SK-N-SH treated with all-trans-retinoic acid at 6 μM for 48 hours (cell line): ENCODE data around the gene USP22.

Experiments used
- ATAC-seq: fragments of 200-7000 bp; cut with Tn5 transposase; 3 replicates; pipeline ENCODE4 v1.9.1; 2020; ENCODE audit warnings: mild to moderate bottlenecking, moderate library complexity
- ARNTL ChIP-seq: fragments of 450-650 bp; formaldehyde crosslinking; IDR thresholded peaks from 2 replicates; pipeline ENCODE4 v1.5.0; 2020; ENCODE audit warnings: low read depth, mild to moderate bottlenecking, moderate library complexity, borderline replicate concordance
- BACH2 ChIP-seq: fragments of 250-450 bp; sonication (Bioruptor Pico); IDR thresholded peaks from 2 replicates; pipeline ENCODE4 v1.9.0; 2021; ENCODE audit warnings: mild to moderate bottlenecking, borderline replicate concordance
- CREB5 ChIP-seq: fragments of 250-450 bp; sonication (Bioruptor Pico); IDR thresholded peaks from 2 replicates; pipeline ENCODE4 v1.5.1; 2020; ENCODE audit warnings: low read depth, mild to moderate bottlenecking, moderate library complexity
- CSDC2 ChIP-seq: fragments of 250-450 bp; sonication (Bioruptor Pico); IDR thresholded peaks from 2 replicates; pipeline ENCODE4 v1.5.0; 2020; ENCODE audit warnings: mild to moderate bottlenecking, moderate library complexity
- ESRRG ChIP-seq: fragments of 250-450 bp; sonication (Bioruptor Pico); IDR thresholded peaks from 2 replicates; pipeline ENCODE4 v1.6.1; 2021; ENCODE audit warnings: mild to moderate bottlenecking
- GLIS3 ChIP-seq: fragments of 250-450 bp; sonication (Bioruptor Pico); IDR thresholded peaks from 2 replicates; pipeline ENCODE4 v1.5.0; 2020; ENCODE audit warnings: mild to moderate bottlenecking, moderate library complexity
- OSR1 ChIP-seq: fragments of 250-450 bp; sonication (Bioruptor Pico); IDR thresholded peaks from 2 replicates; pipeline ENCODE4 v1.8.0; 2022; ENCODE audit warnings: moderate library complexity, mild to moderate bottlenecking, inconsistent platforms
- PPARA ChIP-seq: fragments of 250-450 bp; sonication (Bioruptor Pico); IDR thresholded peaks from 2 replicates; pipeline ENCODE4 v1.5.0; 2020; ENCODE audit warnings: mild to moderate bottlenecking, borderline replicate concordance
- RARB ChIP-seq: fragments of 250-450 bp; sonication (Bioruptor Pico); IDR thresholded peaks from 2 replicates; pipeline ENCODE4 v1.8.0; 2021; ENCODE audit warnings: mild to moderate bottlenecking, moderate library complexity
- TSHZ2 ChIP-seq: fragments of 250-450 bp; sonication (Bioruptor Pico); IDR thresholded peaks from 2 replicates; pipeline ENCODE4 v1.5.0; 2020; ENCODE audit warnings: mild to moderate bottlenecking, moderate library complexity
- ZC3H10 ChIP-seq: fragments of 250-450 bp; sonication (Bioruptor Pico); IDR thresholded peaks from 2 replicates; pipeline ENCODE4 v1.5.1; 2021; ENCODE audit warnings: mild to moderate bottlenecking, moderate library complexity
- ZFP3 ChIP-seq: fragments of 250-450 bp; sonication (Bioruptor Pico); IDR thresholded peaks from 2 replicates; pipeline ENCODE4 v1.5.0; 2020; ENCODE audit warnings: mild to moderate bottlenecking, moderate library complexity
- ZNF565 ChIP-seq: fragments of 450-650 bp; formaldehyde crosslinking; conservative IDR thresholded peaks from 2 replicates; pipeline ENCODE4 v1.5.0; 2020; ENCODE audit warnings: low read depth, mild to moderate bottlenecking, moderate library complexity
- ZNF70 ChIP-seq: fragments of 450-650 bp; formaldehyde crosslinking; IDR thresholded peaks from 2 replicates; pipeline ENCODE4 v1.5.0; 2020; ENCODE audit warnings: mild to moderate bottlenecking, moderate library complexity
- TF ChIP-seq, protein P1 (sequence below): fragments of 250-450 bp; sonication (Bioruptor Pico); IDR thresholded peaks from 2 replicates; pipeline ENCODE4 v1.8.0; 2021; ENCODE audit warnings: low read depth, mild to moderate bottlenecking, moderate library complexity, borderline replicate concordance
- TF ChIP-seq, protein P2 (sequence below): fragments of 250-450 bp; sonication (Bioruptor Pico); IDR thresholded peaks from 2 replicates; pipeline ENCODE4 v1.8.0; 2020; ENCODE audit warnings: mild to moderate bottlenecking, moderate library complexity, borderline replicate concordance
- TF ChIP-seq, protein P3 (sequence below): fragments of 250-450 bp; sonication (Bioruptor Pico); IDR thresholded peaks from 2 replicates; pipeline ENCODE4 v1.5.1; 2021; ENCODE audit warnings: mild to moderate bottlenecking, moderate library complexity

USP22 gene

GRCh38 chr17:21042458-21043295 lies at the start of gene USP22:
TSS of gene USP22 (minus strand) at chr17:21043011. CDS start at chr17:21042835, 176 bp downstream.
- peak; percentile 71 for ATAC-seq
- TF ChIP-seq, protein P1, sequence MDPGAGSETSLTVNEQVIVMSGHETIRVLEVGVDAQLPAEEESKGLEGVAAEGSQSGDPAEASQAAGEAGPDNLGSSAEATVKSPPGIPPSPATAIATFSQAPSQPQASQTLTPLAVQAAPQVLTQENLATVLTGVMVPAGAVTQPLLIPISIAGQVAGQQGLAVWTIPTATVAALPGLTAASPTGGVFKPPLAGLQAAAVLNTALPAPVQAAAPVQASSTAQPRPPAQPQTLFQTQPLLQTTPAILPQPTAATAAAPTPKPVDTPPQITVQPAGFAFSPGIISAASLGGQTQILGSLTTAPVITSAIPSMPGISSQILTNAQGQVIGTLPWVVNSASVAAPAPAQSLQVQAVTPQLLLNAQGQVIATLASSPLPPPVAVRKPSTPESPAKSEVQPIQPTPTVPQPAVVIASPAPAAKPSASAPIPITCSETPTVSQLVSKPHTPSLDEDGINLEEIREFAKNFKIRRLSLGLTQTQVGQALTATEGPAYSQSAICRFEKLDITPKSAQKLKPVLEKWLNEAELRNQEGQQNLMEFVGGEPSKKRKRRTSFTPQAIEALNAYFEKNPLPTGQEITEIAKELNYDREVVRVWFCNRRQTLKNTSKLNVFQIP (CRISPR knock-in tag) = no peak
- TF ChIP-seq PPARA (CRISPR knock-in tag) = no peak
- no peak for TF ChIP-seq ZNF565
- TF ChIP-seq, protein P2, sequence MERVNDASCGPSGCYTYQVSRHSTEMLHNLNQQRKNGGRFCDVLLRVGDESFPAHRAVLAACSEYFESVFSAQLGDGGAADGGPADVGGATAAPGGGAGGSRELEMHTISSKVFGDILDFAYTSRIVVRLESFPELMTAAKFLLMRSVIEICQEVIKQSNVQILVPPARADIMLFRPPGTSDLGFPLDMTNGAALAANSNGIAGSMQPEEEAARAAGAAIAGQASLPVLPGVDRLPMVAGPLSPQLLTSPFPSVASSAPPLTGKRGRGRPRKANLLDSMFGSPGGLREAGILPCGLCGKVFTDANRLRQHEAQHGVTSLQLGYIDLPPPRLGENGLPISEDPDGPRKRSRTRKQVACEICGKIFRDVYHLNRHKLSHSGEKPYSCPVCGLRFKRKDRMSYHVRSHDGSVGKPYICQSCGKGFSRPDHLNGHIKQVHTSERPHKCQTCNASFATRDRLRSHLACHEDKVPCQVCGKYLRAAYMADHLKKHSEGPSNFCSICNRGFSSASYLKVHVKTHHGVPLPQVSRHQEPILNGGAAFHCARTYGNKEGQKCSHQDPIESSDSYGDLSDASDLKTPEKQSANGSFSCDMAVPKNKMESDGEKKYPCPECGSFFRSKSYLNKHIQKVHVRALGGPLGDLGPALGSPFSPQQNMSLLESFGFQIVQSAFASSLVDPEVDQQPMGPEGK (CRISPR knock-in tag) = no peak
- no peak for TF ChIP-seq CREB5

- TF ChIP-seq TSHZ2 (CRISPR knock-in tag) = no peak
- no peak for TF ChIP-seq ARNTL
- no peak for TF ChIP-seq ZFP3 (CRISPR knock-in tag)
- no peak for TF ChIP-seq ESRRG (CRISPR knock-in tag)
- TF ChIP-seq GLIS3 (CRISPR knock-in tag) = no peak
- TF ChIP-seq RARB (CRISPR knock-in tag) = no peak
- no peak for TF ChIP-seq ZC3H10 (CRISPR knock-in tag)
- no peak for TF ChIP-seq BACH2 (CRISPR knock-in tag)
- no peak for TF ChIP-seq OSR1 (CRISPR knock-in tag)
- no peak for TF ChIP-seq CSDC2 (CRISPR knock-in tag)
- TF ChIP-seq CREB5 = no peak
- TF ChIP-seq, protein P1 (CRISPR knock-in tag) = no peak
- TF ChIP-seq, protein P2 (CRISPR knock-in tag) = no peak
- TF ChIP-seq ZNF70 (CRISPR knock-in tag) = no peak
- TF ChIP-seq, protein P3, sequence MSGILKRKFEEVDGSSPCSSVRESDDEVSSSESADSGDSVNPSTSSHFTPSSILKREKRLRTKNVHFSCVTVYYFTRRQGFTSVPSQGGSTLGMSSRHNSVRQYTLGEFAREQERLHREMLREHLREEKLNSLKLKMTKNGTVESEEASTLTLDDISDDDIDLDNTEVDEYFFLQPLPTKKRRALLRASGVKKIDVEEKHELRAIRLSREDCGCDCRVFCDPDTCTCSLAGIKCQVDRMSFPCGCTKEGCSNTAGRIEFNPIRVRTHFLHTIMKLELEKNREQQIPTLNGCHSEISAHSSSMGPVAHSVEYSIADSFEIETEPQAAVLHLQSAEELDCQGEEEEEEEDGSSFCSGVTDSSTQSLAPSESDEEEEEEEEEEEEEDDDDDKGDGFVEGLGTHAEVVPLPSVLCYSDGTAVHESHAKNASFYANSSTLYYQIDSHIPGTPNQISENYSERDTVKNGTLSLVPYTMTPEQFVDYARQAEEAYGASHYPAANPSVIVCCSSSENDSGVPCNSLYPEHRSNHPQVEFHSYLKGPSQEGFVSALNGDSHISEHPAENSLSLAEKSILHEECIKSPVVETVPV (CRISPR knock-in tag) = no peak
- TF ChIP-seq PPARA (CRISPR knock-in tag) = no peak
- no peak for ATAC-seq
Observed at GRCh38 chr17:21090902-21091618, 48.2 kb upstream of the USP22 start.
